RWPE2 (cell line): ENCODE results near the gene CEP112.
"Not testable (repeated sequence)": the region's sequence is repeated elsewhere in the genome, so short reads cannot be mapped to it uniquely, and the experiment has no call there.

ENCODE experiments used
- ATAC-seq: fragments of 200-7000 bp; cut with Tn5 transposase; 3 replicates; pipeline ENCODE4 v1.9.1; 2021; ENCODE audit warnings: low read depth
- DNase-seq: peaks from one replicate; pipeline ENCODE4 v3.0.0-alpha.2; 2020; ENCODE audit warnings: low spot score
- H3K27ac ChIP-seq: fragments of 450-650 bp; 2 replicates; pipeline ENCODE4 v1.5.1; 2017; ENCODE audit warnings: mild to moderate bottlenecking; ENCODE audit not compliant: poor library complexity, severe bottlenecking
- H3K27me3 ChIP-seq: fragments of 250-450 bp; sonication (Bioruptor Pico); 2 replicates; pipeline ENCODE4 v1.5.1; 2021; ENCODE audit warnings: mild to moderate bottlenecking, moderate library complexity; ENCODE audit not compliant: insufficient read depth, poor library complexity, severe bottlenecking
- H3K36me3 ChIP-seq: fragments of 250-450 bp; sonication (Bioruptor Pico); 2 replicates; pipeline ENCODE4 v1.5.1; 2020; ENCODE audit warnings: low read depth, mild to moderate bottlenecking, moderate library complexity
- H3K4me1 ChIP-seq: fragments of 250-450 bp; sonication (Bioruptor Pico); 2 replicates; pipeline ENCODE4 v1.5.1; 2021; ENCODE audit warnings: mild to moderate bottlenecking, moderate library complexity; ENCODE audit not compliant: insufficient read depth, poor library complexity, severe bottlenecking
- H3K4me3 ChIP-seq: fragments of 250-450 bp; sonication (Bioruptor Pico); 2 replicates; pipeline ENCODE4 v1.5.1; 2021; ENCODE audit warnings: mild to moderate bottlenecking, moderate library complexity; ENCODE audit not compliant: severe bottlenecking
- H3K9me3 ChIP-seq: fragments of 250-450 bp; sonication (Bioruptor Pico); 2 replicates; pipeline ENCODE4 v1.5.1; 2021; ENCODE audit warnings: mild to moderate bottlenecking, moderate library complexity; ENCODE audit not compliant: severe bottlenecking
- CTCF ChIP-seq: fragments of 450-650 bp; IDR thresholded peaks from one replicate; pipeline ENCODE4 v1.5.1; 2017; ENCODE audit warnings: mild to moderate bottlenecking, moderate library complexity; ENCODE audit not compliant: poor library complexity, severe bottlenecking

CEP112 gene

GRCh38 chr17:66087073-66087472 is 104.9 kb downstream of the CEP112 start:
- TF ChIP-seq CTCF: no peak
- no peaks in the 10 kb centered on the region for H3K36me3 ChIP-seq
- H3K27ac ChIP-seq: no peak overlapping the region
- H3K27me3 ChIP-seq: no peaks in the 10 kb centered on the region
- H3K4me3 ChIP-seq: no peak overlapping the region
- ATAC-seq: no peak
- no peak for DNase-seq
- peaks cover 5% of the 10 kb centered on the region for H3K4me1 ChIP-seq
- no peaks in the 10 kb centered on the region for H3K9me3 ChIP-seq

- DNase-seq (no peak), ATAC-seq (no peak)
- no peak for TF ChIP-seq CTCF
- Histone ChIP-seq H3K27ac (no peak overlapping the region), H3K9me3 (no peaks in the 10 kb centered on the region), H3K4me3 (no peak overlapping the region), H3K27me3 (no peaks in the 10 kb centered on the region), H3K4me1 (peaks cover 5% of the 10 kb centered on the region), H3K36me3 (no peaks in the 10 kb centered on the region)
Observed at GRCh38 chr17:66085221-66085620, 106.7 kb downstream of the CEP112 start.

GRCh38 chr17:66080670-66081069 is 111.3 kb downstream of the CEP112 start:
- not testable (repeated sequence) for H3K9me3 ChIP-seq, H3K4me3 ChIP-seq, H3K4me1 ChIP-seq, H3K27me3 ChIP-seq, H3K36me3 ChIP-seq, ATAC-seq, H3K27ac ChIP-seq, DNase-seq

GRCh38 chr17:66076546-66077190 is 115.3 kb downstream of the CEP112 start:
- no peak for TF ChIP-seq CTCF
- DNase-seq (no peak), ATAC-seq (no peak)
- no peaks in the 10 kb centered on the region for H3K27me3 ChIP-seq
- H3K27ac ChIP-seq: no peak overlapping the region
- no peaks in the 10 kb centered on the region for H3K36me3 ChIP-seq
- H3K4me1 ChIP-seq: no peaks in the 10 kb centered on the region
- no peaks in the 10 kb centered on the region for H3K9me3 ChIP-seq
- no peak overlapping the region for H3K4me3 ChIP-seq

- ATAC-seq: no peak
- Histone ChIP-seq H3K27me3 (no peaks in the 10 kb centered on the region), H3K36me3 (no peaks in the 10 kb centered on the region; the same call in 1 of the 2 replicates), H3K4me1 (no peaks in the 10 kb centered on the region), H3K9me3 (no peaks in the 10 kb centered on the region), H3K27ac (no peak overlapping the region), H3K4me3 (no peak overlapping the region)
- no peak for DNase-seq
- no peak for TF ChIP-seq CTCF
Observed at GRCh38 chr17:66073384-66073783, 118.5 kb downstream of the CEP112 start.
